K562 (cell line): ENCODE results near the gene IMPDH2. TPM values are rescaled to one million over a fixed set of nuclear protein-coding genes. Genes with fewer than 3 reads are reported as not detected.

Experiments used
- ATAC-seq: fragments of 200-7000 bp; cut with Tn5 transposase; 3 replicates; pipeline ENCODE4 v1.9.1; 2020; ENCODE audit warnings: moderate library complexity
- BruUV-seq: library from RNA; stranded (reverse); fragments of 400-500 nt; replicated peaks from 2 replicates; lab custom pipeline; 2021; lab: Mats Ljungman, UMichigan
- CTCF ChIA-PET: fragments of 300-600 bp; formaldehyde crosslinking; extraction: SDS; loops from one replicate; lab custom pipeline; 2021; ENCODE audit warnings: low intra/inter-chr PET ratio; lab: Yijun Ruan, JAX
- POLR2A ChIA-PET: fragments of 300-600, 350-650 bp; sonication (Branson Sonifier 250); formaldehyde crosslinking; extraction: SDS; loops from one replicate; lab custom pipeline; 2021; ENCODE audit warnings: antibody characterized with exemption, inconsistent platforms; lab: Yijun Ruan, JAX
- DNase-seq, 4 experiments: peaks; one replicate each; pipeline versions ENCODE4 v3.0.0 to v3.0.0-alpha.2; 2011 to 2018; ENCODE audit warnings: low spot score in 3 of 4, mixed read lengths in 3 of 4; ENCODE audit errors: extremely low read depth in 1 of 4
- FAIRE-seq: peaks from 2 replicates; lab custom pipeline; 2011; peaks lifted over from hg19 to GRCh38; lab: Jason Lieb, UNC
- H2AFZ ChIP-seq: 2 replicates; pipeline ENCODE4 v1.6.0; 2011; ENCODE audit warnings: low read depth, low read length, control low read depth, inconsistent platforms
- H3K27ac ChIP-seq: fragments of 200-600 bp; 3 replicates; pipeline ENCODE4 v1.8.0; 2011; ENCODE audit warnings: low read depth, mild to moderate bottlenecking, control low read depth, inconsistent platforms, low read length, moderate library complexity, mixed read lengths; ENCODE audit errors: extremely low read depth
- H3K27me3 ChIP-seq, 2 experiments: fragments of 300-600 bp in 1 of 2; 2 replicates in 1 of 2; 3 replicates in 1 of 2; pipeline versions ENCODE4 v1.6.0 to v1.8.0; 2011; ENCODE audit warnings: inconsistent platforms in 2 of 2, low read length in 2 of 2, mild to moderate bottlenecking in 1 of 2, mixed read lengths in 1 of 2, moderate library complexity in 1 of 2; ENCODE audit not compliant: control insufficient read depth in 2 of 2, insufficient read depth in 2 of 2
- H3K36me3 ChIP-seq: fragments of 300-600 bp; 3 replicates; pipeline ENCODE4 v1.8.0; 2011; ENCODE audit warnings: mild to moderate bottlenecking, low read length, inconsistent platforms; ENCODE audit not compliant: control insufficient read depth, insufficient read depth
- H3K4me1 ChIP-seq, 2 experiments: fragments of 200-600 bp in 1 of 2; replicated peaks in 1 of 2; 2 replicates in 1 of 2; 3 replicates in 1 of 2; pipeline versions ENCODE4 v1.5.1 to v1.8.0; 2011; ENCODE audit warnings: inconsistent platforms in 2 of 2, low read length in 2 of 2, mild to moderate bottlenecking in 1 of 2, mixed read lengths in 1 of 2, moderate library complexity in 1 of 2; ENCODE audit not compliant: control insufficient read depth in 2 of 2, insufficient read depth in 2 of 2
- H3K4me2 ChIP-seq: 2 replicates; pipeline ENCODE4 v1.6.1; 2011; ENCODE audit warnings: low read length, control low read depth, inconsistent platforms, mixed read lengths; ENCODE audit not compliant: insufficient read depth
- H3K4me3 ChIP-seq: fragments of 200-600 bp; sonication (generic), shearing (Covaris generic); 2 replicates; pipeline ENCODE4 v1.5.1; 2016; ENCODE audit warnings: control low read depth, inconsistent platforms
- H3K79me2 ChIP-seq: fragments of 200-600 bp; 3 replicates; pipeline ENCODE4 v1.8.0; 2011; ENCODE audit warnings: low read length, inconsistent platforms; ENCODE audit not compliant: control insufficient read depth, insufficient read depth
- H3K9ac ChIP-seq, 2 experiments: 2 replicates each; pipeline versions ENCODE4 v1.6.0 to v1.6.1; 2011; ENCODE audit warnings: low read depth in 2 of 2, low read length in 2 of 2, control low read depth in 1 of 2, inconsistent platforms in 1 of 2, mild to moderate bottlenecking in 1 of 2, mixed read lengths in 1 of 2; ENCODE audit not compliant: insufficient read depth in 1 of 2
- H3K9me1 ChIP-seq: one replicate; pipeline ENCODE4 v1.6.0; 2011; ENCODE audit warnings: inconsistent platforms, mild to moderate bottlenecking, low read length, moderate library complexity; ENCODE audit not compliant: control insufficient read depth, insufficient read depth
- H3K9me3 ChIP-seq: replicated peaks from 2 replicates; pipeline ENCODE4 v1.5.1; 2011; ENCODE audit warnings: low read depth, low read length, inconsistent platforms; ENCODE audit not compliant: control insufficient read depth, insufficient read depth
- H4K20me1 ChIP-seq: replicated peaks from 2 replicates; pipeline ENCODE4 v1.6.1; 2011; ENCODE audit warnings: low read length, inconsistent platforms, mixed read lengths; ENCODE audit not compliant: control insufficient read depth, insufficient read depth
- ARNT ChIP-seq, 2 experiments: fragments of 450-650 bp; IDR thresholded peaks; 2 replicates each; pipeline ENCODE4 v1.6.1; 2016; ENCODE audit warnings: mild to moderate bottlenecking in 1 of 2
- CHD1 ChIP-seq: fragments of 200-600 bp; sonication (generic); IDR thresholded peaks from one replicate; pipeline ENCODE4 v1.6.1; 2012; ENCODE audit warnings: mild to moderate bottlenecking, moderate library complexity, low read length, inconsistent platforms
- ETV1 ChIP-seq: fragments of 450-650 bp; conservative IDR thresholded peaks from 2 replicates; pipeline ENCODE4 v1.6.1; 2016; ENCODE audit warnings: missing genetic modification characterization, control low read depth, low read depth, missing compliant biosample characterization
- KDM5B ChIP-seq: fragments of 200-600 bp; sonication (generic); IDR thresholded peaks from 2 replicates; pipeline ENCODE4 v1.6.1; 2012; ENCODE audit warnings: low read depth, mild to moderate bottlenecking, moderate library complexity, low read length, control low read depth, inconsistent platforms; ENCODE audit not compliant: insufficient replicate concordance
- MTA1 ChIP-seq: fragments of 450-650 bp; IDR thresholded peaks from 2 replicates; pipeline ENCODE4 v1.6.1; 2017; ENCODE audit warnings: borderline replicate concordance
- POLR2A ChIP-seq: fragments of 450-650 bp; conservative IDR thresholded peaks from 2 replicates; pipeline ENCODE4 v1.6.1; 2016
- POLR2AphosphoS2 ChIP-seq: IDR thresholded peaks from 2 replicates; pipeline ENCODE4 v1.6.1; 2012; ENCODE audit warnings: low read length, improper control_type of control experiment
- POLR2G ChIP-seq: fragments of 200-400 bp; formaldehyde crosslinking; IDR thresholded peaks from 2 replicates; pipeline ENCODE4 v1.6.1; 2017; ENCODE audit warnings: low read depth, mild to moderate bottlenecking, antibody characterized with exemption, low read length, moderate library complexity
- PTTG1 ChIP-seq: fragments of 450-650 bp; IDR thresholded peaks from 2 replicates; pipeline ENCODE4 v1.6.1; 2016; ENCODE audit warnings: low read depth, mild to moderate bottlenecking, missing genetic modification characterization, missing compliant biosample characterization
- RB1 ChIP-seq: fragments of 450-650 bp; IDR thresholded peaks from 2 replicates; pipeline ENCODE4 v1.6.1; 2017; ENCODE audit warnings: low read depth, mild to moderate bottlenecking
- RBFOX2 ChIP-seq: fragments of 200-400 bp; formaldehyde crosslinking; IDR thresholded peaks from 2 replicates; pipeline ENCODE4 v1.6.1; 2017; ENCODE audit warnings: low read depth, mild to moderate bottlenecking, low read length, moderate library complexity
- SNRNP70 ChIP-seq: fragments of 200-400 bp; formaldehyde crosslinking; optimal IDR thresholded peaks from 2 replicates; pipeline ENCODE3; 2017; ENCODE audit warnings: low read depth, low read length
- STAG1 ChIP-seq: sonication (generic); formaldehyde crosslinking; IDR thresholded peaks from 2 replicates; pipeline ENCODE4 v1.5.0; 2020; ENCODE audit warnings: missing genetic modification reagents, borderline replicate concordance
- SUPT5H ChIP-seq: fragments of 450-650 bp; IDR thresholded peaks from 2 replicates; pipeline ENCODE4 v1.6.1; 2016
- TSC22D4 ChIP-seq: fragments of 450-650 bp; IDR thresholded peaks from 2 replicates; pipeline ENCODE4 v1.6.1; 2016; ENCODE audit warnings: missing genetic modification characterization, missing biosample characterization, control low read depth
- ZFP36 ChIP-seq: fragments of 150-350 bp; IDR thresholded peaks from 2 replicates; pipeline ENCODE4 v1.6.1; 2018; ENCODE audit warnings: low read length, low read depth; ENCODE audit not compliant: partially characterized antibody
- ZNF274 ChIP-seq: IDR thresholded peaks from 2 replicates; pipeline ENCODE4 v1.6.1; 2011; ENCODE audit warnings: low read depth, mild to moderate bottlenecking, low read length, moderate library complexity, borderline replicate concordance
- ZNF408 ChIP-seq: fragments of 250-450 bp; sonication (Bioruptor Pico); IDR thresholded peaks from 2 replicates; pipeline ENCODE4 v1.4.0; 2020; ENCODE audit warnings: low read depth, mild to moderate bottlenecking, moderate library complexity
- ZNF717 ChIP-seq: fragments of 250-450 bp; sonication (Bioruptor Pico); IDR thresholded peaks from 2 replicates; pipeline ENCODE4 v1.5.0; 2021
- WGBS: fragments of 100-300 bp; shearing (Covaris generic); methylation state at CpG from one replicate; pipeline ENCODE4 v1.1.6; 2016; ENCODE audit warnings: low coverage, mixed read lengths; ENCODE audit not compliant: insufficient coverage; ENCODE audit errors: missing lambda C conversion rate; 5-methylcytosine and 5-hydroxymethylcytosine counted together
- in situ Hi-C: fragments of 300-500 bp; cut with MboI; formaldehyde crosslinking; loops from 4 replicates; pipeline ENCODE4 v1.15.0; 2018; ENCODE audit warnings: inconsistent platforms, mixed read lengths
- intact Hi-C: fragments of 100-400 bp; cut with micrococcal nuclease; formaldehyde crosslinking; loops from 2 replicates; pipeline ENCODE4 v1.14.2; 2022
- polyA plus RNA-seq, 8 experiments: library from polyadenylated mRNA; depleted of rRNA in 4 of 8; stranded (reverse) in 5 of 8; unstranded in 3 of 8; fragments of >200 nt; fragmentation: Nextera tagmentation in 2 of 8; fragmentation: Illumina TruSeq in 1 of 8; extraction: Ambion mirVana in 2 of 8; extraction: Trizol in 1 of 8; gene quantifications; 2 replicates each; pipeline versions ENCODE4 v1.2.1 to v1.2.3, GENCODE V29; 2011 to 2014; ENCODE audit warnings: inconsistent platforms in 1 of 8, missing spikeins in 1 of 8
- total RNA-seq, 7 experiments: library from RNA; depleted of rRNA in 6 of 7; stranded (reverse); fragments of >200 nt in 6 of 7; fragmentation: Illumina TruSeq in 2 of 7; extraction: Trizol in 2 of 7; gene quantifications; 2 replicates each; pipeline versions ENCODE4 v1.2.1 to v1.2.3, GENCODE V29; 2011 to 2021; ENCODE audit warnings: low replicate concordance in 1 of 7
- TF ChIP-seq, protein P1 (sequence below): fragments of 250-450 bp; sonication (Bioruptor Pico); IDR thresholded peaks from 2 replicates; pipeline ENCODE4 v1.4.0; 2020; ENCODE audit warnings: mild to moderate bottlenecking, moderate library complexity

IMPDH2 gene
- total and polyA plus RNA-seq, 9 of the 15 experiments (the other 6 are each of a cell fraction or from before 2014, with no cell fraction given): 318 to 507 (median 366) TPM

DNA sequence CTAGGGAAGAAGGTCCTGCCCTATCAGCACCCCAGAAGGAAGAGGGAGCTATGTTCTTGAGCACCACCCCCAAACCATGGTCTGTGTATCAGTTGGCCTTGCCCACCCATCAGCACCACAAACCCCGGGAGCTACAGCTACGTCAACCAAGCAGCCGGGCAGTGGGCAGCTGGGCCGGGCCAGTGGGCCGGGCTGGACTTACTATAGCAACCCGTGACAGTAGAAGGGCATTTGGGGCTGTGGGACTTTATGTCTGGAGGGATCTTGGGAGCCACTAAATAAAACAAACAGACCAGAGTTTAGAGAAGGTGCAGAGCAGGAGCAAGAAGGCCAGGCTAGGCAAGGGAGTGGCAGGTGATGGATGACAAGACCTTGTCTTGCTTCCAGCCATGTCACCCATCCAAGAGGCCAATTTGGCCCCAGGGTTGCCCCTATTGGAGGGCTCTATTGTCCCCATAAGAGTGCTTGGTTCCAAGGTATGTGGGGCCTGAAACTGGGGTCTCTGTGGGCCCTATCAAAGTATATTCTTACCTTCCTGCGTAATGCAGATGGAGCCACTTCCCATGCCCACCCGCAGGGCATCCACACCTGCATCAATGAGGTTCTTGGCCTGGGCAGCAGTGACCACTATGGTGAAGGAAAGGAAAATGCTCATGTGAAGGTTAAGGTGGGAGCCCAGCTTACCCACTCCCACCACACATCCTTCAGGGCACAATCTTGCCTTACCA is 3.2 kb downstream of the IMPDH2 start:
- H3K79me2 ChIP-seq: peaks cover 83% of the 10 kb centered on the region
- H3K4me3 ChIP-seq: no peak overlapping the region
- H2AFZ ChIP-seq: no peak overlapping the region
- H3K9me1 ChIP-seq: peaks cover 9% of the 10 kb centered on the region
- FAIRE-seq (no peak), DNase-seq (no peak), ATAC-seq (no peak)
- intact Hi-C loops: loop anchor here (10.0 kb wide), 1 partner anchor 139 kb away; the partner anchor contains the start of gene CCDC71
- H3K36me3 ChIP-seq: peaks cover 76% of the 10 kb centered on the region
- BruUV-seq: no TSS peak
- no peaks in the 10 kb centered on the region for H3K27me3 ChIP-seq
- in situ Hi-C loops: no loop called here
- CTCF ChIA-PET: no interaction called here
- peak overlapping the region in 1 of 2 experiments; percentile 72; a peak in 1 of 4 replicates for H3K9ac ChIP-seq
- H3K4me1 ChIP-seq: peaks cover 37 to 63% of the 10 kb centered on the region in 2 experiments; a peak in 4 of 5 replicates
- no peaks in the 10 kb centered on the region for H3K9me3 ChIP-seq
- H3K27ac ChIP-seq: no peak overlapping the region; the same call in 2 of the 3 replicates
- 84% methylated on average over 6 of the region's 8 CpGs for WGBS
- H4K20me1 ChIP-seq: peaks cover 12% of the 10 kb centered on the region
- POLR2A ChIA-PET: interaction anchor here (0.6 to 3.8 kb wide), 11 partner anchors 8 to 68 kb away, joined by 3 to 19 read pairs (median 4); partner anchors contain the start of gene QRICH1
- no peak overlapping the region for H3K4me2 ChIP-seq
- TF ChIP-seq ZNF408 (CRISPR knock-in tag) (no peak), POLR2AphosphoS2 (peak; percentile 53), ZFP36 (no peak), ZNF274 (no peak), POLR2A (peak; percentile 37; the same call in 1 of the 2 replicates), RBFOX2 (0 out of 2 replicates have a peak, but pooled peaks have one; percentile 47), MTA1 (no peak), SUPT5H (peak; percentile 47), POLR2G (peak; percentile 69), ZNF717 (CRISPR knock-in tag) (no peak), KDM5B (peak; percentile 21), ETV1 (tag) (no peak), SNRNP70 (no peak), ARNT (IDR thresholded peaks at IDR 0.05) (no peak), CHD1 (no peak), STAG1 (CRISPR knock-in tag) (no peak), TSC22D4 (tag) (no peak), PTTG1 (no peak), RB1 (no peak)
- TF ChIP-seq, protein P1, sequence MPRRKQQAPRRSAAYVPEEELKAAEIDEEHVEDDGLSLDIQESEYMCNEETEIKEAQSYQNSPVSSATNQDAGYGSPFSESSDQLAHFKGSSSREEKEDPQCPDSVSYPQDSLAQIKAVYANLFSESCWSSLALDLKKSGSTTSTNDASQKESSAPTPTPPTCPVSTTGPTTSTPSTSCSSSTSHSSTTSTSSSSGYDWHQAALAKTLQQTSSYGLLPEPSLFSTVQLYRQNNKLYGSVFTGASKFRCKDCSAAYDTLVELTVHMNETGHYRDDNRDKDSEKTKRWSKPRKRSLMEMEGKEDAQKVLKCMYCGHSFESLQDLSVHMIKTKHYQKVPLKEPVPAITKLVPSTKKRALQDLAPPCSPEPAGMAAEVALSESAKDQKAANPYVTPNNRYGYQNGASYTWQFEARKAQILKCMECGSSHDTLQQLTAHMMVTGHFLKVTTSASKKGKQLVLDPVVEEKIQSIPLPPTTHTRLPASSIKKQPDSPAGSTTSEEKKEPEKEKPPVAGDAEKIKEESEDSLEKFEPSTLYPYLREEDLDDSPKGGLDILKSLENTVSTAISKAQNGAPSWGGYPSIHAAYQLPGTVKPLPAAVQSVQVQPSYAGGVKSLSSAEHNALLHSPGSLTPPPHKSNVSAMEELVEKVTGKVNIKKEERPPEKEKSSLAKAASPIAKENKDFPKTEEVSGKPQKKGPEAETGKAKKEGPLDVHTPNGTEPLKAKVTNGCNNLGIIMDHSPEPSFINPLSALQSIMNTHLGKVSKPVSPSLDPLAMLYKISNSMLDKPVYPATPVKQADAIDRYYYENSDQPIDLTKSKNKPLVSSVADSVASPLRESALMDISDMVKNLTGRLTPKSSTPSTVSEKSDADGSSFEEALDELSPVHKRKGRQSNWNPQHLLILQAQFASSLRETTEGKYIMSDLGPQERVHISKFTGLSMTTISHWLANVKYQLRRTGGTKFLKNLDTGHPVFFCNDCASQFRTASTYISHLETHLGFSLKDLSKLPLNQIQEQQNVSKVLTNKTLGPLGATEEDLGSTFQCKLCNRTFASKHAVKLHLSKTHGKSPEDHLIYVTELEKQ (CRISPR knock-in tag): no peak
